Activated T-cell treated with anti-CD3 and anti-CD28 coated beads, Interleukin-2, amount 50 U/mL, for 1 hour (primary cell): ENCODE data around the gene BAHCC1.
"Not testable (repeated sequence)": the region's sequence is repeated elsewhere in the genome, so short reads cannot be mapped to it uniquely, and the experiment has no call there.

ENCODE experiments used
- DNase-seq: peaks from one replicate; pipeline ENCODE4 v3.0.0-alpha.2; 2020

BAHCC1 gene

GRCh38 chr17:81414756-81415516, 19.7 kb downstream of the BAHCC1 start:
- no peak for DNase-seq

- DNase-seq: no peak
Observed at GRCh38 chr17:81415681-81416080, 20.4 kb downstream of the BAHCC1 start.

GRCh38 chr17:81416612-81417011, 21.4 kb downstream of the BAHCC1 start:
- no peak for DNase-seq

GRCh38 chr17:81417049-81417878, 22.0 kb downstream of the BAHCC1 start:
- DNase-seq: no peak

GRCh38 chr17:81417879-81418709, 22.8 kb downstream of the BAHCC1 start:
- DNase-seq: no peak

- DNase-seq: no peak
Observed at GRCh38 chr17:81418710-81419318, 23.6 kb downstream of the BAHCC1 start.

- no peak for DNase-seq
Observed at GRCh38 chr17:81419319-81419885, 24.1 kb downstream of the BAHCC1 start.

- no peak for DNase-seq
Observed at GRCh38 chr17:81419886-81420768, 24.9 kb downstream of the BAHCC1 start.

- DNase-seq: no peak
Observed at GRCh38 chr17:81420769-81421462, 25.7 kb downstream of the BAHCC1 start.

- DNase-seq: no peak
Observed at GRCh38 chr17:81422776-81423697, 27.8 kb downstream of the BAHCC1 start.

- no peak for DNase-seq
Observed at GRCh38 chr17:81423698-81424071, 28.4 kb downstream of the BAHCC1 start.

GRCh38 chr17:81424151-81425017, 29.1 kb downstream of the BAHCC1 start:
- DNase-seq: no peak

GRCh38 chr17:81425041-81425440, 29.8 kb downstream of the BAHCC1 start:
- not testable (repeated sequence) for DNase-seq

GRCh38 chr17:81425716-81426392, 30.6 kb downstream of the BAHCC1 start:
- not testable (repeated sequence) for DNase-seq

GRCh38 chr17:81426393-81427172, 31.3 kb downstream of the BAHCC1 start:
- DNase-seq: no peak

- no peak for DNase-seq
Observed at GRCh38 chr17:81427173-81428120, 32.2 kb downstream of the BAHCC1 start.
